Measurements from ENCODE around the gene PARP1. TPM values are rescaled to one million over a fixed set of nuclear protein-coding genes. Genes with fewer than 3 reads are reported as not detected.

The PARP1 gene
- total RNA-seq, 1 experiment from 2014 or later = 235 TPM

GRCh38 chr1:226311376-226311775 is 96.5 kb downstream of the PARP1 start:
- intact Hi-C loops (cut with micrococcal nuclease) = no loop called here
- Mint-ChIP-seq H3K9me3 (ENCODE audit: unreplicated experiment) (no peaks in the 10 kb centered on the region), H3K27ac (ENCODE audit: low read depth, unreplicated experiment) (no peak overlapping the region), H3K36me3 (ENCODE audit: insufficient read depth, unreplicated experiment) (no peaks in the 10 kb centered on the region), H3K4me1 (ENCODE audit: insufficient read depth, unreplicated experiment) (peaks cover 22% of the 10 kb centered on the region), H3K4me3 (ENCODE audit: unreplicated experiment) (no peak overlapping the region), H3K27me3 (ENCODE audit: insufficient read depth, unreplicated experiment) (no peaks in the 10 kb centered on the region)
- no peak for DNase-seq (ENCODE audit: unreplicated experiment)
- ChIA-PET CTCF (interaction anchor here (0.6 to 3.8 kb wide), 10 partner anchors 13 to 202 kb away, joined by 3 to 33 read pairs (median 4); no protein-coding TSS in a partner anchor), POLR2A (interaction anchor here (0.6 to 3.9 kb wide), 12 partner anchors 12 to 248 kb away, joined by 3 to 48 read pairs (median 6); partner anchors contain the start of genes ACBD3, H3-3A and PARP1)
- no TSS peak for BruUV-seq (replicated peaks)
- no peak for TF ChIP-seq CTCF (IDR thresholded peaks at IDR 0.05; ENCODE audit: unreplicated experiment)

Other genes with a start within 250 kb of the PARP1 start
- 93.9 and 122 TPM in 2 replicates for gene ACBD3, start 221.4 kb downstream of the PARP1 start, total RNA-seq (2022)
- not detected in 2 replicates for gene MIXL1, start 184.4 kb downstream of the PARP1 start, total RNA-seq (2022)
- 10.3 and 10.4 TPM in 2 replicates for gene LIN9, start 98.9 kb downstream of the PARP1 start, total RNA-seq (2022)
- gene STUM, start 140.7 kb upstream of the PARP1 start, total RNA-seq (2022) = 0.37 and 0.56 TPM in 2 replicates

All from MCF 10A (cell line).